Measurements from ENCODE around the gene CDK14.

GRCh38 chr7:90818341-90818740, 222.2 kb downstream of the CDK14 start:
- no peak for TF ChIP-seq CTCF (IDR thresholded peaks at IDR 0.05; ENCODE audit: low read depth, low read length, missing input control)
- TF ChIP-seq RAD21 (IDR thresholded peaks at IDR 0.05), result no peak
- no peak for TF ChIP-seq ZBTB33 (IDR thresholded peaks at IDR 0.05)
- no peak for TF ChIP-seq ATF3 (IDR thresholded peaks at IDR 0.05)
- TF ChIP-seq JUND (IDR thresholded peaks at IDR 0.05), result no peak
- no peak for TF ChIP-seq HNF4G (IDR thresholded peaks at IDR 0.05)
- no peak for TF ChIP-seq TAF1 (conservative IDR thresholded peaks at IDR 0.05)
- no peak for TF ChIP-seq SP1 (IDR thresholded peaks at IDR 0.05)
- TF ChIP-seq RXRA (IDR thresholded peaks at IDR 0.05), result no peak
